Measurements from ENCODE around the gene GPR6. TPM values are rescaled to one million over a fixed set of nuclear protein-coding genes. Genes with fewer than 3 reads are reported as not detected.

The GPR6 gene
- total RNA-seq, 2 experiments from 2014 or later: not detected

GRCh38 chr6:109998159-109998785 is 20.2 kb downstream of the GPR6 start:
- H3K36me3 Mint-ChIP-seq (ENCODE audit: low read depth): no peaks in the 10 kb centered on the region

GRCh38 chr6:109999740-110000139 is 21.6 kb downstream of the GPR6 start:
- H3K36me3 Mint-ChIP-seq (ENCODE audit: low read depth): no peaks in the 10 kb centered on the region
- ChIA-PET POLR2A (no interaction called here), CTCF (interaction anchor here (1.1 kb wide), 1 partner anchor 298 kb away, joined by 3 read pairs; no protein-coding TSS in a partner anchor)
- ATAC-seq (no peak), DNase-seq (no peak)
- no peak for TF ChIP-seq CTCF (IDR thresholded peaks at IDR 0.05)
- H3K4me1 Mint-ChIP-seq (ENCODE audit: low read depth): no peaks in the 10 kb centered on the region
- peaks cover 36% of the 10 kb centered on the region for H3K27me3 Mint-ChIP-seq
- no peak overlapping the region for H3K27ac Mint-ChIP-seq
- intact Hi-C loops (cut with micrococcal nuclease): no loop called here
- H3K4me3 Mint-ChIP-seq: no peak overlapping the region
- H3K9me3 Mint-ChIP-seq: no peaks in the 10 kb centered on the region

More at GRCh38 chr6:109998159-109998785, 20.2 kb downstream of the GPR6 start:
- Mint-ChIP-seq H3K9me3 (no peaks in the 10 kb centered on the region), H3K4me1 (ENCODE audit: low read depth) (no peaks in the 10 kb centered on the region), H3K27ac (no peak overlapping the region), H3K27me3 (peaks cover 30% of the 10 kb centered on the region), H3K4me3 (no peak overlapping the region)
- no peak for DNase-seq
- ChIA-PET POLR2A (no interaction called here), CTCF (no interaction called here)
- intact Hi-C loops (cut with micrococcal nuclease): no loop called here
- no peak for ATAC-seq
- no peak for TF ChIP-seq CTCF (IDR thresholded peaks at IDR 0.05)

GRCh38 chr6:110002676-110003075 is 24.6 kb downstream of the GPR6 start:
- intact Hi-C loops (cut with micrococcal nuclease): no loop called here
- ATAC-seq (no peak), DNase-seq (no peak)
- TF ChIP-seq CTCF (IDR thresholded peaks at IDR 0.05): no peak
- no peaks in the 10 kb centered on the region for H3K9me3 Mint-ChIP-seq
- no peaks in the 10 kb centered on the region for H3K36me3 Mint-ChIP-seq (ENCODE audit: low read depth)
- no peaks in the 10 kb centered on the region for H3K4me1 Mint-ChIP-seq (ENCODE audit: low read depth)
- no peak overlapping the region for H3K27ac Mint-ChIP-seq
- CTCF ChIA-PET: no interaction called here
- H3K27me3 Mint-ChIP-seq: peaks cover 36% of the 10 kb centered on the region
- H3K4me3 Mint-ChIP-seq: no peak overlapping the region
- POLR2A ChIA-PET: no interaction called here

GRCh38 chr6:110013386-110013785 is 35.3 kb downstream of the GPR6 start:
- intact Hi-C loops (cut with micrococcal nuclease): no loop called here
- H3K27me3 Mint-ChIP-seq: no peaks in the 10 kb centered on the region

More at GRCh38 chr6:110013386-110013785, 35.3 kb downstream of the GPR6 start:
- H3K4me3 Mint-ChIP-seq: no peak overlapping the region
- H3K36me3 Mint-ChIP-seq (ENCODE audit: low read depth): no peaks in the 10 kb centered on the region
- DNase-seq (no peak), ATAC-seq (no peak)
- no peak for TF ChIP-seq CTCF (IDR thresholded peaks at IDR 0.05)
- CTCF ChIA-PET: interaction anchor here (2.2 kb wide), 1 partner anchor 26 kb away, joined by 5 read pairs; no protein-coding TSS in a partner anchor
- no peaks in the 10 kb centered on the region for H3K4me1 Mint-ChIP-seq (ENCODE audit: low read depth)
- H3K9me3 Mint-ChIP-seq: peaks cover 5% of the 10 kb centered on the region
- no peak overlapping the region for H3K27ac Mint-ChIP-seq
- POLR2A ChIA-PET: interaction anchor here (0.7 kb wide), 1 partner anchor 149 kb away, joined by 3 read pairs; no protein-coding TSS in a partner anchor

All from activated CD8-positive, alpha-beta T cell treated with anti-CD3 and anti-CD28 coated beads for 36 hours (primary cell).